Fibroblast of peridontal ligament (primary cell): Measurements from ENCODE around the gene CPLX1.
"Not testable (repeated sequence)": the region's sequence is repeated elsewhere in the genome, so short reads cannot be mapped to it uniquely, and the experiment has no call there.

Experiments used
- DNase-seq: peaks from one replicate; pipeline ENCODE4 v3.0.0-alpha.2; 2010; ENCODE audit errors: extremely low read depth

The CPLX1 gene

GRCh38 chr4:792626-793092 is 33.3 kb downstream of the CPLX1 start:
- DNase-seq = no peak

GRCh38 chr4:791898-792625 is 33.9 kb downstream of the CPLX1 start:
- DNase-seq = no peak

- no peak for DNase-seq
These were observed 34.6 kb downstream of the CPLX1 start for GRCh38 chr4:791252-791897.

- no peak for DNase-seq
These were observed 35.5 kb downstream of the CPLX1 start for GRCh38 chr4:790466-790820.

GRCh38 chr4:789571-790465 is 36.1 kb downstream of the CPLX1 start:
- no peak for DNase-seq

GRCh38 chr4:788636-789297 is 37.2 kb downstream of the CPLX1 start:
- DNase-seq = no peak

GRCh38 chr4:788006-788635 is 37.8 kb downstream of the CPLX1 start:
- DNase-seq = no peak

- no peak for DNase-seq
These were observed 38.4 kb downstream of the CPLX1 start for GRCh38 chr4:787561-787981.

GRCh38 chr4:786861-787300 is 39.0 kb downstream of the CPLX1 start:
- DNase-seq = no peak

- DNase-seq = no peak
These were observed 39.7 kb downstream of the CPLX1 start for GRCh38 chr4:786074-786741.

- no peak for DNase-seq
These were observed 40.4 kb downstream of the CPLX1 start for GRCh38 chr4:785332-786073.

- no peak for DNase-seq
These were observed 41.3 kb downstream of the CPLX1 start for GRCh38 chr4:784401-785331.

- peak; percentile 98 for DNase-seq
These were observed 44.3 kb downstream of the CPLX1 start for GRCh38 chr4:781493-782216.

GRCh38 chr4:780716-781492 is 45.0 kb downstream of the CPLX1 start:
- no peak for DNase-seq

- not testable (repeated sequence) for DNase-seq
These were observed 45.7 kb downstream of the CPLX1 start for GRCh38 chr4:780255-780654.

- DNase-seq = no peak
These were observed 46.4 kb downstream of the CPLX1 start for GRCh38 chr4:779555-779954.

- no peak for DNase-seq
These were observed 48.2 kb downstream of the CPLX1 start for GRCh38 chr4:777520-778262.
